ENCODE results near the gene TESMIN.
A peak's percentile ranks its signal among the peaks of the same experiment; 100 is the strongest.

The TESMIN gene

GRCh38 chr11:68659158-68659921 is 92.0 kb downstream of the TESMIN start:
- DNase-seq (ENCODE audit: low read depth): peak; percentile 94

GRCh38 chr11:68658661-68659060 is 92.7 kb downstream of the TESMIN start:
- DNase-seq (ENCODE audit: low read depth): peak; percentile 12

GRCh38 chr11:68658097-68658496 is 93.2 kb downstream of the TESMIN start:
- no peak for DNase-seq (ENCODE audit: low read depth)
